ENCODE measurements around the gene TUBG1.

TUBG1 gene

GRCh38 chr17:42609182-42609813, at the start of gene TUBG1, which contains the start of gene RETREG3:
Gene TUBG1 (plus strand): TSS chr17:42609683. CDS start chr17:42609738, 55 bp downstream.
Gene RETREG3 (minus strand): TSS chr17:42609374. CDS start chr17:42609324, 50 bp downstream.
- peak; percentile 99 for DNase-seq (ENCODE audit: low spot score)

- DNase-seq (ENCODE audit: low spot score) = no peak
These were observed 49.2 kb upstream of the TUBG1 start for GRCh38 chr17:42560246-42560645.

- DNase-seq (ENCODE audit: low spot score) = peak; percentile 97
These were observed 47.5 kb upstream of the TUBG1 start, which contains the start of gene COASY for GRCh38 chr17:42561897-42562387. Gene COASY (plus strand): TSS chr17:42562148. CDS start chr17:42562623, 475 bp downstream.

- DNase-seq (ENCODE audit: low spot score) = no peak
These were observed 46.9 kb upstream of the TUBG1 start for GRCh38 chr17:42562388-42563142.

GRCh38 chr17:42563143-42563509, 46.4 kb upstream of the TUBG1 start:
- DNase-seq (ENCODE audit: low spot score) = no peak

GRCh38 chr17:42563543-42563942, 45.9 kb upstream of the TUBG1 start:
- DNase-seq (ENCODE audit: low spot score) = no peak

GRCh38 chr17:42563950-42564349, 45.5 kb upstream of the TUBG1 start:
- no peak for DNase-seq (ENCODE audit: low spot score)

- DNase-seq (ENCODE audit: low spot score) = no peak
These were observed 44.5 kb upstream of the TUBG1 start for GRCh38 chr17:42564815-42565522.

- DNase-seq (ENCODE audit: low spot score) = no peak
These were observed 43.8 kb upstream of the TUBG1 start for GRCh38 chr17:42565523-42566214.

- no peak for DNase-seq (ENCODE audit: low spot score)
These were observed 43.1 kb upstream of the TUBG1 start for GRCh38 chr17:42566215-42566882.

GRCh38 chr17:42566883-42567573, 42.5 kb upstream of the TUBG1 start, which contains the start of gene MLX:
Gene MLX (plus strand): TSS chr17:42567100. CDS start chr17:42567125, 25 bp downstream.
- DNase-seq (ENCODE audit: low spot score) = peak; percentile 95

- DNase-seq (ENCODE audit: low spot score) = no peak
These were observed 41.0 kb upstream of the TUBG1 start for GRCh38 chr17:42568341-42569111.

GRCh38 chr17:42571435-42572225, 37.9 kb upstream of the TUBG1 start:
- DNase-seq (ENCODE audit: low spot score) = no peak

GRCh38 chr17:42573095-42573494, 36.4 kb upstream of the TUBG1 start:
- no peak for DNase-seq (ENCODE audit: low spot score)

GRCh38 chr17:42574463-42574862, 35.0 kb upstream of the TUBG1 start:
- DNase-seq (ENCODE audit: low spot score) = no peak

GRCh38 chr17:42577140-42577531, 32.3 kb upstream of the TUBG1 start:
- DNase-seq (ENCODE audit: low spot score) = no peak

- DNase-seq (ENCODE audit: low spot score) = peak; percentile 95
These were observed 31.8 kb upstream of the TUBG1 start, which contains the start of gene PSMC3IP for GRCh38 chr17:42577532-42578281. Gene PSMC3IP (minus strand): TSS chr17:42577729. CDS start chr17:42577686, 43 bp downstream.

GRCh38 chr17:42578282-42578869, 31.1 kb upstream of the TUBG1 start:
- DNase-seq (ENCODE audit: low spot score) = peak; percentile 77

Data from left forelimb (tissue), 1 donor.